GM20000 (cell line): ENCODE measurements around the gene GATA2.

ENCODE experiments used
- DNase-seq: peaks from one replicate; pipeline ENCODE4 v3.0.0; 2012; ENCODE audit warnings: low spot score
- CTCF ChIP-seq: IDR thresholded peaks from 2 replicates; pipeline ENCODE4 v1.5.1; 2012; ENCODE audit warnings: mild to moderate bottlenecking, control low read depth; ENCODE audit errors: extremely low read depth, missing control alignments

Gene GATA2

GRCh38 chr3:128486205-128486628, 6.8 kb downstream of the GATA2 start:
- no peak for DNase-seq
- TF ChIP-seq CTCF, result no peak

GRCh38 chr3:128485282-128486204, 7.5 kb downstream of the GATA2 start:
- no peak for TF ChIP-seq CTCF
- no peak for DNase-seq

- DNase-seq, result no peak
- no peak for TF ChIP-seq CTCF
Measured at GRCh38 chr3:128484404-128485281, 8.4 kb downstream of the GATA2 start.

- DNase-seq, result no peak
- no peak for TF ChIP-seq CTCF
Measured at GRCh38 chr3:128483657-128484403, 9.2 kb downstream of the GATA2 start.

GRCh38 chr3:128482666-128483656, 10.0 kb downstream of the GATA2 start:
- TF ChIP-seq CTCF, result no peak
- DNase-seq, result no peak

- no peak for DNase-seq
- no peak for TF ChIP-seq CTCF
Measured at GRCh38 chr3:128482175-128482574, 10.8 kb downstream of the GATA2 start.
